Neural progenitor cell (in vitro differentiated cells): ENCODE data around the gene UNC80. TPM values are rescaled to one million over a fixed set of nuclear protein-coding genes. Genes with fewer than 3 reads are reported as not detected.
"Not testable (repeated sequence)": the region's sequence is repeated elsewhere in the genome, so short reads cannot be mapped to it uniquely, and the experiment has no call there.

ENCODE experiments used
- DNase-seq: peaks from one replicate; pipeline ENCODE4 v3.0.0-alpha.2; 2016; ENCODE audit warnings: low spot score
- H2AFZ ChIP-seq: fragments of 200-600 bp; sonication (generic); replicated peaks from 2 replicates; pipeline ENCODE4 v1.6.1; 2016; ENCODE audit warnings: antibody characterized with exemption
- H3F3A ChIP-seq: fragments of 200-600 bp; sonication (generic); 2 replicates; pipeline ENCODE4 v1.6.1; 2016; ENCODE audit warnings: antibody characterized with exemption, low read depth
- H3K27ac ChIP-seq: fragments of 200-600 bp; sonication (generic); 2 replicates; pipeline ENCODE4 v1.5.1; 2016; ENCODE audit warnings: mild to moderate bottlenecking
- H3K27me3 ChIP-seq: fragments of 200-600 bp; sonication (generic); 2 replicates; pipeline ENCODE4 v1.6.1; 2016; ENCODE audit warnings: mild to moderate bottlenecking, moderate library complexity
- H3K36me3 ChIP-seq: fragments of 200-600 bp; sonication (generic); 2 replicates; pipeline ENCODE4 v1.5.1; 2016
- H3K4me1 ChIP-seq: fragments of 200-600 bp; sonication (generic); 2 replicates; pipeline ENCODE4 v1.6.1; 2016; ENCODE audit warnings: mixed run types
- H3K4me2 ChIP-seq: fragments of 200-600 bp; sonication (generic); 2 replicates; pipeline ENCODE4 v1.6.1; 2016
- H3K4me3 ChIP-seq: fragments of 200-600 bp; sonication (generic); 2 replicates; pipeline ENCODE4 v1.5.1; 2016
- H3K79me2 ChIP-seq: fragments of 200-600 bp; sonication (generic); 2 replicates; pipeline ENCODE4 v1.6.1; 2016; ENCODE audit warnings: low read depth
- H3K9ac ChIP-seq: fragments of 200-600 bp; sonication (generic); 2 replicates; pipeline ENCODE4 v1.6.1; 2016
- H3K9me3 ChIP-seq: fragments of 200-600 bp; sonication (generic); 2 replicates; pipeline ENCODE4 v1.5.1; 2016; ENCODE audit warnings: low read depth
- H4K20me1 ChIP-seq: fragments of 200-600 bp; sonication (generic); 2 replicates; pipeline ENCODE4 v1.6.1; 2016; ENCODE audit warnings: low read depth
- H3K27ac Mint-ChIP-seq: 3 replicates; pipeline ENCODE4 v1.8.0; 2021; ENCODE audit warnings: mixed read lengths
- H3K27me3 Mint-ChIP-seq: 2 replicates; pipeline ENCODE4 v1.8.0; 2022; ENCODE audit warnings: low read depth, mild to moderate bottlenecking, inconsistent platforms, moderate library complexity, mixed read lengths; ENCODE audit not compliant: insufficient read depth
- H3K36me3 Mint-ChIP-seq: 3 replicates; pipeline ENCODE4 v1.8.0; 2021; ENCODE audit warnings: mixed read lengths
- H3K4me1 Mint-ChIP-seq: 3 replicates; pipeline ENCODE4 v1.8.0; 2021; ENCODE audit warnings: mixed read lengths
- H3K4me3 Mint-ChIP-seq: 3 replicates; pipeline ENCODE4 v1.8.0; 2021; ENCODE audit warnings: mild to moderate bottlenecking, moderate library complexity, mixed read lengths
- H3K9me3 Mint-ChIP-seq: 3 replicates; pipeline ENCODE4 v1.8.0; 2020; ENCODE audit warnings: mixed read lengths
- EZH2 ChIP-seq: fragments of 200-600 bp; sonication (generic); IDR thresholded peaks from 2 replicates; pipeline ENCODE4 v1.6.1; 2017; ENCODE audit warnings: antibody characterized with exemption, mild to moderate bottlenecking, moderate library complexity
- EZH2phosphoT487 ChIP-seq: fragments of 200-600 bp; sonication (generic); IDR thresholded peaks from 2 replicates; pipeline ENCODE4 v1.6.1; 2017; ENCODE audit warnings: antibody characterized with exemption
- total RNA-seq: library from RNA; depleted of rRNA; stranded (reverse); fragments of >200 nt; gene quantifications from 2 replicates; pipeline ENCODE4 v1.2.3, GENCODE V29; 2015; ENCODE audit warnings: low replicate concordance
- TF ChIP-seq, protein P1 (sequence below): fragments of 200-600 bp; sonication (generic); IDR thresholded peaks from 2 replicates; pipeline ENCODE4 v1.5.1; 2017; ENCODE audit warnings: antibody characterized with exemption, mild to moderate bottlenecking

Gene UNC80
- total RNA-seq, 1 donor from 2014 or later: 1.9 TPM

DNA sequence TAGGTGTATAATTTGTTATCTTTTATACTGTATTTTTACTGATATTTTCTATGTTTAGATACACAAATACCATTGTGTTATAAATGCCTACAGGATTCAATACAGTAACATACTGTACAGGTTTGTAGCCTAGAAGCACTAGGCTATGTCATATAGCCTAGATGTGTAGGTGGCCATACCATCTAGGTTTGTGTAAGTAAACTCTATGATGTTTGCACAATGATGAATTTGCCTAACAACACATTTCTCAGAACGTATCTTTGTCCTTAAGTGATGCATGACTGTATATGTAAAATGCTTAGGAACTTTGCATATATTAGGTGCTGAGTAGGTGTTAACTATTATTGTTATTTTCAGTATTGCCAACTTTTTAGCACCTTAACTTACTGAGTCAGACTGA, 17.3 kb downstream of the UNC80 start:
- no peak overlapping the region for H3K4me2 ChIP-seq
- peaks cover 5% of the 10 kb centered on the region for H3K4me1 ChIP-seq
- no peaks in the 10 kb centered on the region for H3K79me2 ChIP-seq
- no peaks in the 10 kb centered on the region for H3F3A ChIP-seq
- no peaks in the 10 kb centered on the region for H4K20me1 ChIP-seq
- TF ChIP-seq EZH2phosphoT487: no peak
- TF ChIP-seq, protein P1, sequence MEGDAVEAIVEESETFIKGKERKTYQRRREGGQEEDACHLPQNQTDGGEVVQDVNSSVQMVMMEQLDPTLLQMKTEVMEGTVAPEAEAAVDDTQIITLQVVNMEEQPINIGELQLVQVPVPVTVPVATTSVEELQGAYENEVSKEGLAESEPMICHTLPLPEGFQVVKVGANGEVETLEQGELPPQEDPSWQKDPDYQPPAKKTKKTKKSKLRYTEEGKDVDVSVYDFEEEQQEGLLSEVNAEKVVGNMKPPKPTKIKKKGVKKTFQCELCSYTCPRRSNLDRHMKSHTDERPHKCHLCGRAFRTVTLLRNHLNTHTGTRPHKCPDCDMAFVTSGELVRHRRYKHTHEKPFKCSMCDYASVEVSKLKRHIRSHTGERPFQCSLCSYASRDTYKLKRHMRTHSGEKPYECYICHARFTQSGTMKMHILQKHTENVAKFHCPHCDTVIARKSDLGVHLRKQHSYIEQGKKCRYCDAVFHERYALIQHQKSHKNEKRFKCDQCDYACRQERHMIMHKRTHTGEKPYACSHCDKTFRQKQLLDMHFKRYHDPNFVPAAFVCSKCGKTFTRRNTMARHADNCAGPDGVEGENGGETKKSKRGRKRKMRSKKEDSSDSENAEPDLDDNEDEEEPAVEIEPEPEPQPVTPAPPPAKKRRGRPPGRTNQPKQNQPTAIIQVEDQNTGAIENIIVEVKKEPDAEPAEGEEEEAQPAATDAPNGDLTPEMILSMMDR: no peak
- TF ChIP-seq EZH2: no peak
- H3K27me3 Mint-ChIP-seq: peaks cover 6% of the 10 kb centered on the region
- H3K4me3 ChIP-seq: no peak overlapping the region
- no peaks in the 10 kb centered on the region for H3K4me1 Mint-ChIP-seq
- H3K9me3 ChIP-seq: no peaks in the 10 kb centered on the region
- no peak for DNase-seq
- H3K4me3 Mint-ChIP-seq: no peak overlapping the region
- no peaks in the 10 kb centered on the region for H3K27me3 ChIP-seq
- no peak overlapping the region for H3K27ac ChIP-seq
- no peak overlapping the region for H2AFZ ChIP-seq
- H3K9me3 Mint-ChIP-seq: no peaks in the 10 kb centered on the region
- H3K36me3 ChIP-seq: no peaks in the 10 kb centered on the region
- peaks cover 3% of the 10 kb centered on the region for H3K36me3 Mint-ChIP-seq
- H3K27ac Mint-ChIP-seq: no peak overlapping the region
- H3K9ac ChIP-seq: no peak overlapping the region

DNA sequence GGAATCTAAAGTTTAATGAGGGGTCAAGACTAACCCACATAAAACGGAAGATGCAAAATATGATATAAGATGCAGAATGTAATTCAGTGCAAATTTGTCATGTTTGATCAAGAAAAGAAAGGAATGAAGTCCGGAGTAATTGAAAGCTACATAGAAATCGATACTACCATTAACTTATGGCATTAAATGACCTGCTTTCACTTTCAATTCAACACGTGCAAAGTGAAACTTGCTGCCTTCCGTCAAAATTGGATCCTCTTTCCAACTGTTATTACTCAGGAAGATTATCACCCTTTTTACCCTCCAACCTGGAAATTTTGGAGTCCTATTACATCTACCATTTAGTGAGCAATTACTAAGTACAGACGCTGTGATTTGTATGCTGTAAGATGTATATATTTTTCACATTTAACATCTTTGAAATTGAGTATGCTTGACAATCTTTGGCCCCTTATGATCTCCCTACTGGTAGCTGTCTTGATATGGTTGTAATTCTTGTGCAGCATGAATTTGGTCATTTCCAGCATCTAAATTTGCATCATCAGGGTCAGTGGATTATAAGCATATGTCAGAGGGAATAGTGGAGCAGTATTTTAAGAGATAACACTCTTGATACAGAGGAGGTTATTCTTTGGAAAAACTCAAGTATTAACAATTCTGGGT, 18.6 kb downstream of the UNC80 start:
- Mint-ChIP-seq H3K27ac (no peak overlapping the region), H3K27me3 (peaks cover 6% of the 10 kb centered on the region), H3K9me3 (no peaks in the 10 kb centered on the region), H3K4me1 (peaks cover 3% of the 10 kb centered on the region), H3K4me3 (no peak overlapping the region), H3K36me3 (peaks cover 10% of the 10 kb centered on the region)
- H3K9ac ChIP-seq: no peak overlapping the region
- no peak overlapping the region for H3K4me2 ChIP-seq
- no peaks in the 10 kb centered on the region for H3K27me3 ChIP-seq
- no peaks in the 10 kb centered on the region for H3K9me3 ChIP-seq
- no peaks in the 10 kb centered on the region for H3F3A ChIP-seq
- no peaks in the 10 kb centered on the region for H3K36me3 ChIP-seq
- H3K4me3 ChIP-seq: no peak overlapping the region
- H3K79me2 ChIP-seq: no peaks in the 10 kb centered on the region
- no peak overlapping the region for H2AFZ ChIP-seq
- no peak overlapping the region for H3K27ac ChIP-seq
- no peak for TF ChIP-seq EZH2
- TF ChIP-seq EZH2phosphoT487: no peak
- TF ChIP-seq, protein P1: no peak
- no peak for DNase-seq
- H4K20me1 ChIP-seq: no peaks in the 10 kb centered on the region
- no peaks in the 10 kb centered on the region for H3K4me1 ChIP-seq

DNA sequence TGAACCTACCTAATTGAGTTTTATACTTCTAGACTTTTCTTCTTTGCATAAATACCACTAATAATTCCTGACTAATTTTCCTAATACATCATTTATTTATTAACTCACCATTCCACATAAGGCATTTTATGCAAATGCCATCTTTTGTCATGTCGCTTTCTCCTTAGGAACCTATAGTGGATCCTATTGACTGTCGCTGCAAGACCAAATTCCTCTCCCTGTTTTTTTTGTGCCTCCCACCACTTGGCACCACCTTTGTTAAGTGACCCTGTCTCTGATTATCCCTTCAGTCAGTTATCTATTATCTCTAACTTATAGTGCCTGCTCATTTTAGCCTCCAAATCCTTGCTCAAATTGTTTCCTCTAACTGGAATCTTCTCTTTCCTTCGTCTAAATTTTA, 19.5 kb downstream of the UNC80 start:
- no peak overlapping the region for H3K4me3 ChIP-seq
- peak; percentile 5 for DNase-seq
- Mint-ChIP-seq H3K4me1 (peaks cover 3% of the 10 kb centered on the region), H3K27me3 (peaks cover 3% of the 10 kb centered on the region), H3K27ac (no peak overlapping the region), H3K9me3 (no peaks in the 10 kb centered on the region), H3K36me3 (peaks cover 10% of the 10 kb centered on the region), H3K4me3 (no peak overlapping the region)
- no peaks in the 10 kb centered on the region for H3K27me3 ChIP-seq
- H3K4me1 ChIP-seq: no peaks in the 10 kb centered on the region
- H3K79me2 ChIP-seq: no peaks in the 10 kb centered on the region
- H3K27ac ChIP-seq: no peak overlapping the region
- no peaks in the 10 kb centered on the region for H3K36me3 ChIP-seq
- no peak overlapping the region for H3K4me2 ChIP-seq
- no peaks in the 10 kb centered on the region for H3F3A ChIP-seq
- H4K20me1 ChIP-seq: no peaks in the 10 kb centered on the region
- H2AFZ ChIP-seq: no peak overlapping the region
- TF ChIP-seq EZH2 (no peak), EZH2phosphoT487 (no peak)
- TF ChIP-seq, protein P1: no peak
- H3K9ac ChIP-seq: no peak overlapping the region
- no peaks in the 10 kb centered on the region for H3K9me3 ChIP-seq

DNA sequence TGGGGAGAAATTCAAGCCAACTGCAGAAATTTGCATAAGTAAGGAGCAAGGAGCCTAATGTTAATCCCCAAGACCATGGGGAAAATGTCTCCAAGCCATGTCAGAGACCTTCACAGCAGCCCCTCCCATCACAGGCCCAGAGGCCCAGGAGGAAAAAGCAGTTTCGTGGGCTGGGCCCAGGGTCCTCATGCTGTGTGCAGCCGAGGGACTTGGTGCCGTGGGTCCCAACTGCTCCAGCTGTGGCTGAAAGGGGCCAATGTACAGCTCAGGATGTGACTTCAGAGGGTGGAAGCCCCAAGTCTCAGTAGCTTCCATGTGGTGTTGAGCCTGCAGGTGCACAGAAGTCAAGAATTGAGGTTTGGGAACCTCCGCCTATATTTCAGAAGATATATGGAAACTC, 23.8 kb downstream of the UNC80 start:
- H3K4me3 ChIP-seq, H2AFZ ChIP-seq, DNase-seq, H3K9ac ChIP-seq, H3K4me1 Mint-ChIP-seq, H3F3A ChIP-seq, H3K4me3 Mint-ChIP-seq, H4K20me1 ChIP-seq, H3K27ac Mint-ChIP-seq, H3K27ac ChIP-seq, H3K4me1 ChIP-seq, H3K4me2 ChIP-seq, H3K27me3 ChIP-seq, H3K9me3 ChIP-seq, H3K36me3 ChIP-seq, H3K79me2 ChIP-seq, H3K27me3 Mint-ChIP-seq: not testable (repeated sequence)
- Mint-ChIP-seq H3K36me3 (peaks cover 22% of the 10 kb centered on the region), H3K9me3 (peaks cover 18% of the 10 kb centered on the region)
